Activated naive CD8-positive, alpha-beta T cell treated with anti-CD3 and anti-CD28 coated beads, Interleukin-2, amount 10 ng/mL, durations not matched to agents 7 days and 5 days (primary cell): ENCODE results near the gene FDXR. TPM values are rescaled to one million over a fixed set of nuclear protein-coding genes. Genes with fewer than 3 reads are reported as not detected.

ENCODE experiments used
- ATAC-seq: fragments of 150-1000 bp; cut with Tn5 transposase; one replicate; pipeline ENCODE4 v1.10.0; 2021; ENCODE audit warnings: low read depth, moderate library complexity
- POLR2A ChIA-PET: fragments of 350-600 bp; sonication (Branson Sonifier 250); formaldehyde crosslinking; loops from one replicate; lab custom pipeline; 2021; ENCODE audit warnings: antibody characterized with exemption; lab: Charles Lee
- DNase-seq: peaks from one replicate; pipeline ENCODE4 v3.0.0; 2021
- H3K27ac Mint-ChIP-seq: one replicate; pipeline ENCODE4 v1.8.0; 2022; ENCODE audit warnings: mild to moderate bottlenecking, mixed read lengths
- H3K27me3 Mint-ChIP-seq: one replicate; pipeline ENCODE4 v1.8.0; 2022; ENCODE audit warnings: mild to moderate bottlenecking, moderate library complexity, mixed read lengths
- H3K36me3 Mint-ChIP-seq: one replicate; pipeline ENCODE4 v1.8.0; 2021; ENCODE audit warnings: mild to moderate bottlenecking, mixed read lengths
- H3K4me1 Mint-ChIP-seq: one replicate; pipeline ENCODE4 v1.8.0; 2021; ENCODE audit warnings: mixed read lengths
- H3K4me3 Mint-ChIP-seq: one replicate; pipeline ENCODE4 v1.8.0; 2022; ENCODE audit warnings: mild to moderate bottlenecking, moderate library complexity, mixed read lengths
- H3K9me3 Mint-ChIP-seq: one replicate; pipeline ENCODE4 v1.8.0; 2021; ENCODE audit warnings: mixed read lengths
- total RNA-seq, 2 experiments: library from RNA; stranded (reverse); gene quantifications; one replicate each; pipeline ENCODE4 v1.2.3, GENCODE V29; 2021

FDXR gene
- total RNA-seq, 2 experiments from 2014 or later: 25.4 to 30.8 TPM

DNA sequence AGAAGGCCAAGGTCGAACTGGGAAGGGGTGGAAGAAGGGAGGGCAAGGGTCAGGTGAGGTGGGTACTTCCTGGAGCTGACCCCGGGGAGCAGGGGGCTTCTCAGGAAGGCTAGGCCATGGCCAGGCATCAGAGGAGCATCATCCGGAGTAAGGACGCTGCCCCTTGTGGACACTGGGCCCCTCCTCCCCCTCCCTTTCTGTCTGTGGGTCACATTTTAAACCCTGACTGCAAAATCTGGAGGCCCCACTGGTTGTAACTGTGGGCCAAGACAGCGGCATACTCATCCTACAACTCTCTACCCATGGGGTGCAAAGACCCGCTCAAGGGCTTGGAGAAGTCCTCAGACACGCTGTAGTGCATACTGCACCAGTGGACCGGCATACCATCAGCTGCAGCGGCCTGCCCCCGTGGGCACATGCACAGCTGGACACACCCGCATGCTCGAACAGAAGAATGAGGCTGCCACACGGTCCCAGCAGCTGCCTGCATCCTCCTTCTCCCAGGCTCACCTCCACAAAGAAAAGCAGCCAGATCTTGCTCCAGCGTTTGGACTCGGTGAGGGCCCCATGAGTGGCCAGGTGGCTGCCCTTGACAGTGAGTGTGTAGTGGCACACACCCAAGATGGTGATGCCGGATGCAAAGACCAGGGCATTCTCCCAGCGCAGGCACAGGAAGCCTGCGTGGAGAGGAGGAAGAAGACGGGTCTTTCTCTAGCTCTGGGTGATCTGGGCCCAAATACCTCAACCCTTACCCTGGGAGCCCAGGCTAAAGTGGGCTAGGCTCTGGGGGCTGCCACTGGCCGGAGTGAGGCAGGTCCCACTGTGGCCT, 19.4 kb upstream of the FDXR start:
- DNase-seq (no peak), ATAC-seq (no peak)
- no peak overlapping the region for H3K27ac Mint-ChIP-seq
- POLR2A ChIA-PET: interaction anchor here (0.6 kb wide), 1 partner anchor 41 kb away, joined by 4 read pairs; no protein-coding TSS in a partner anchor
- H3K27me3 Mint-ChIP-seq: peaks cover 56% of the 10 kb centered on the region
- H3K4me3 Mint-ChIP-seq: no peak overlapping the region
- H3K9me3 Mint-ChIP-seq: no peaks in the 10 kb centered on the region
- H3K36me3 Mint-ChIP-seq: no peaks in the 10 kb centered on the region
- peaks cover 2% of the 10 kb centered on the region for H3K4me1 Mint-ChIP-seq

DNA sequence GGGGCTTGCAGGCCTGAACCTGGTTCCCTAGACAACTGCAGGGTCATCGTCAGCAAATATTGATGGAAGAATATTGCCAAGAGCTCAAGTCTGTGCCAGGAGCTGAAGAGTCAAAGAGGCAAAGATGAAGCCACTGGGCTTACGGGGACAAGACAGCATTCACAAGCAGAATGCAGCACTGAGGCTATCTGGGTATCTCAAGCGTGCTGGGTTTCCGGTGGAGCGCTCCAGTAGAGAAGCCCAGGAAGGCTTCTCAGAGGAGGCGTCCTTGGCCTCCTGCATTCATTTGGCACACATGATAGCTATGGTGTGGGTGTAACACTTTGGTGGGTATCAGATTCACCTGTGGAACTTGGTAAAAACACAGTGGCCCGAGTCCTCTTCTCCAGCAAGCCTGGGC, 17.8 kb upstream of the FDXR start:
- POLR2A ChIA-PET: no interaction called here
- no peak for ATAC-seq

DNA sequence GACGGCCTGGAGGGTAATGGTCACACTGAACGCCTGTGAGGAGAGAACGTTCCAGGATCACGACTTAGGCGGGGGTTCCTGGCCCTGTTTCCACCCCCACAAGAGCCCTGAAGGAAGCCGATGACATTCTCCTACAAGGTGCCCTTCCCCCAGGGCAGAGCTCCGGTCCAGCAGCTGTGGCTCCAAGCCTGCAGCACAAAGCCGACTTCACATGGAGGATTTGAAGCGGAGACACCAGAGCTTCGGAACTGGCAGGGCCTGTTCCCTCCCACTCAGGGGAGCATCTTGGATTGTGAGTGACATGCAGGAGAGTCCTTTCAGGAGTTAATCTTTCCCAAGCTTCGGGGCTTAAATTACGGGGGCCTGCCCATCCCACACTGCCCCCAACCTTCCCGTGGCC, 15.7 kb upstream of the FDXR start:
- POLR2A ChIA-PET: no interaction called here
- DNase-seq: no peak
- Mint-ChIP-seq H3K9me3 (no peaks in the 10 kb centered on the region), H3K27ac (no peak overlapping the region), H3K36me3 (no peaks in the 10 kb centered on the region), H3K4me3 (no peak overlapping the region), H3K4me1 (no peaks in the 10 kb centered on the region), H3K27me3 (peaks cover 27% of the 10 kb centered on the region)
- no peak for ATAC-seq

More for the DNA sequence above, 17.8 kb upstream of the FDXR start:
- Mint-ChIP-seq H3K4me1 (peaks cover 2% of the 10 kb centered on the region), H3K9me3 (no peaks in the 10 kb centered on the region), H3K27ac (no peak overlapping the region), H3K27me3 (peaks cover 42% of the 10 kb centered on the region), H3K4me3 (no peak overlapping the region), H3K36me3 (no peaks in the 10 kb centered on the region)
- DNase-seq: no peak

DNA sequence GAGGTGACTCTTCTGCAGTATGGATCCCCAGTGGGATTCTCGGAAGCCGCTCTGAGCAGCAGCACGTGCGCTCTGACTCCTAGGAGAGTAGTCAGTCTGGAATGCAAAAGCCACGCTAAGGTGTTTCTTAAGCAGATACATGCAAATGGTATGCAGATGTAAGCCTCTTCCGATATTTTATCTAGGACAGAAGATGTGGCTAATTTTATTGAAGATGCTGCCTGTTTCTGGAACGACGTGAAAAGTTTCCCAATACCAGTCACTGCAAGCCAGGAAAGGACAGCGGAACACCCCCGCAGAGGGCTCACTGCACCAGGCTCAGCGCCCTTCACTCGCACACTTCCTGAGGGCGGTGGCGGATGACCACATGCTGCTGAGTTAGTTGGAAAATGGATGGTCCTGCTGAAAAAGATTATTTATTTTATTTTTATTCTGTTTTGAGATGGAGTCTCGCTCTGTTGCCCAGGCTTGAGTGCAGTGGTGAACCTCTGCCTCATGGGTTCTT, 10.5 kb upstream of the FDXR start:
- POLR2A ChIA-PET: no interaction called here
- no peaks in the 10 kb centered on the region for H3K4me1 Mint-ChIP-seq
- DNase-seq (no peak), ATAC-seq (no peak)
- no peaks in the 10 kb centered on the region for H3K36me3 Mint-ChIP-seq
- peaks cover 5% of the 10 kb centered on the region for H3K27me3 Mint-ChIP-seq
- no peak overlapping the region for H3K4me3 Mint-ChIP-seq
- no peak overlapping the region for H3K27ac Mint-ChIP-seq
- H3K9me3 Mint-ChIP-seq: no peaks in the 10 kb centered on the region

DNA sequence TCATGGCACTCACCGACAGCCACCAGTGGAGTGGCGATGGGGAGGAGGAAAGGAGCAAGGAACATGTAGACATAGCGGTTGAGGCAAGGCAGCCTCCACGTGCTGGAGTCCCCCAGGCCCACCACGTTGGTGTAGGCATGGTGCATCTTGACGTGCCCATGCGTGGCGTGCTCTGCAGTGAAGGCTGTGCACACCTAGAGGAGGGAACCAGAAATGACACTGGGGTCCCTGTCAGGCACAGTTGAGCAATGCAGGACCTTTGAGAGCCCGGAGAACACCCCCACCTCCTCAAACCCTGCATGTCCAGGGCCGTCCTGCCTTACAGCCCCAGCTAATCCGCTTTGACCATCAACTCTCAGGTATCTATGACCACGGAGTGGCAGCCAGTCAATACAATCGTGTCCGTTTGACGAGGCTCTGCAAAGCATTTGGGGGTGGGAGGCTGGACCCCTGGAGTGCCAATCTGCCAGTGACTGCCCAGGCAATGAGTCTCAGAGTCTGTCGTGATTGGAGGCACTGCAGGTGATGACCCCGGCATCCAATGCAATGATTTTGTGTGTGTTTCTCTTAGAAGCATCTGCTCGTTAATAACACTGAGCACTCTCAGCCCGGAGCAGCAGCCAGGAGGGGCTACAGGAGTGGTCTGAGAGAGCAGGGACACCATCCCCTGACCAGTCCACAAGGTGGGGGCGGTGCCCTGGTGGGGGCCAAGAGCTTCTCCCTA, 9.9 kb upstream of the FDXR start:
- POLR2A ChIA-PET: no interaction called here
- DNase-seq (no peak), ATAC-seq (no peak)
- H3K4me1 Mint-ChIP-seq: no peaks in the 10 kb centered on the region
- H3K4me3 Mint-ChIP-seq: no peak overlapping the region
- no peak overlapping the region for H3K27ac Mint-ChIP-seq
- H3K9me3 Mint-ChIP-seq: no peaks in the 10 kb centered on the region
- peaks cover 5% of the 10 kb centered on the region for H3K27me3 Mint-ChIP-seq
- no peaks in the 10 kb centered on the region for H3K36me3 Mint-ChIP-seq

- POLR2A ChIA-PET: no interaction called here
- no peaks in the 10 kb centered on the region for H3K4me1 Mint-ChIP-seq
- H3K4me3 Mint-ChIP-seq: no peak overlapping the region
- no peak for DNase-seq
- H3K9me3 Mint-ChIP-seq: no peaks in the 10 kb centered on the region
- no peak overlapping the region for H3K27ac Mint-ChIP-seq
- ATAC-seq: no peak
- no peaks in the 10 kb centered on the region for H3K36me3 Mint-ChIP-seq
- H3K27me3 Mint-ChIP-seq: peaks cover 4% of the 10 kb centered on the region
Observed at GRCh38 chr17:74881073-74881472, 8.3 kb upstream of the FDXR start.

GRCh38 chr17:74879308-74879707, 6.5 kb upstream of the FDXR start:
- peaks cover 3% of the 10 kb centered on the region for H3K4me1 Mint-ChIP-seq
- DNase-seq: no peak
- H3K27ac Mint-ChIP-seq: no peak overlapping the region
- H3K36me3 Mint-ChIP-seq: no peaks in the 10 kb centered on the region
- peaks cover 3% of the 10 kb centered on the region for H3K27me3 Mint-ChIP-seq
- no peaks in the 10 kb centered on the region for H3K9me3 Mint-ChIP-seq
- POLR2A ChIA-PET: interaction anchor here (0.7 kb wide), 1 partner anchor 18 kb away, joined by 3 read pairs; no protein-coding TSS in a partner anchor
- no peak for ATAC-seq
- no peak overlapping the region for H3K4me3 Mint-ChIP-seq

DNA sequence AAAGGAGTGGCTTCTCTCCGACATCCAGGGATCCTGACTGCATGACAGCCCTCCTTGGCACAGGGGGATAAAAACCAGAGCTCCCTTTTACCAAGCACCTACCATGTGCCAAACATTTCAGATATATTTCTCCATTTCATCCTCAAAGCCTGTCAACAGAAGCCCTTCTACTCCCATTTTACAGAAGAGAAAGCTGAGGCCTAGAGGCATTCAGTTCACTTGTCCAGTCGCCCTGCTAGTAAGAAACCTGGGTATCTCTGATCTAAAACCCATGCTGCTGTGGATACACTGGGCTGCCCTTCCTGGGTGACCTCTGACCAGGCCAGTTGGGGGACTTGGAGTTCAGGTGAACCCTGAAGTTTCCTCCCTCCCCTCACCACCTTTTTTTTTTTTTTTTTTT, 5.9 kb upstream of the FDXR start:
- Mint-ChIP-seq H3K9me3 (no peaks in the 10 kb centered on the region), H3K4me3 (no peak overlapping the region), H3K36me3 (no peaks in the 10 kb centered on the region), H3K4me1 (peaks cover 8% of the 10 kb centered on the region), H3K27me3 (peaks cover 2% of the 10 kb centered on the region), H3K27ac (no peak overlapping the region)
- POLR2A ChIA-PET: interaction anchor here (0.7 kb wide), 1 partner anchor 17 kb away, joined by 3 read pairs; no protein-coding TSS in a partner anchor
- no peak for ATAC-seq
- DNase-seq: no peak

- peaks cover 2% of the 10 kb centered on the region for H3K27me3 Mint-ChIP-seq
- H3K36me3 Mint-ChIP-seq: no peaks in the 10 kb centered on the region
- H3K9me3 Mint-ChIP-seq: no peaks in the 10 kb centered on the region
- H3K27ac Mint-ChIP-seq: no peak overlapping the region
- POLR2A ChIA-PET: interaction anchor here (0.6 to 0.7 kb wide), 2 partner anchors 139 to 159 kb away, joined by 3 read pairs; no protein-coding TSS in a partner anchor
- H3K4me3 Mint-ChIP-seq: no peak overlapping the region
- DNase-seq: no peak
- peaks cover 9% of the 10 kb centered on the region for H3K4me1 Mint-ChIP-seq
- ATAC-seq: no peak
Observed at GRCh38 chr17:74877592-74878548, 5.1 kb upstream of the FDXR start.

DNA sequence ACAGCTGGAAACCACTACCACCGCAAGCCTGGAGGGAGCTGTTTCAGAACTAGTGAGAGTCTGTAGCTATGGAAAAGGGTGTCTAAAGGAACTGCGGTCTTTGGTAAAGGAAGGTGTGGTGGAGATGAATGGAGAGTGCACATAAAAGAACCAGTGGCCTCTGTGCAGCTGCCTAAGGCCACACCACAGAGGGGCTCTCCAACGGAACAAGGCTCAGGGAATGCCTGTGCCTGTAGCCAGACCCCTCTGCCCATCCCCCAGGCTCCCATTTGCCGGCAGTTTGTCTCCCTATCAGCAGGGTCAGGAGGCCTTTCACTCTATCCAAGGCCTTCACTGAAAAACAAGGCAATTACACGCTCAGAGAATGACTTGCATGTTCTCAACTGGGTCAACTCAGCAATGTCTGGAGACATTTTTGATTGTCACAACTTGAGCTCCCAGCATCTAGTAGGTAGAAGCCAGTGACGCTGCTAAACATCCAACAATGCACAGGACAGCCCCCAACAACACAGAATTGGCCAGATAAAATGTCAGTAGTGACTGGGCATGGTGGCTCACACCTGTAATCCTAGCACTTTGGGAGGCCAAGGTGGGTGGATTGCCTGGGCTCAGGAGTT, 3.3 kb upstream of the FDXR start:
- peaks cover 2% of the 10 kb centered on the region for H3K27me3 Mint-ChIP-seq
- ATAC-seq: no peak
- peaks cover 8% of the 10 kb centered on the region for H3K36me3 Mint-ChIP-seq
- peaks cover 22% of the 10 kb centered on the region for H3K4me1 Mint-ChIP-seq
- POLR2A ChIA-PET: no interaction called here
- no peak overlapping the region for H3K4me3 Mint-ChIP-seq
- DNase-seq: no peak
- no peak overlapping the region for H3K27ac Mint-ChIP-seq
- no peaks in the 10 kb centered on the region for H3K9me3 Mint-ChIP-seq

DNA sequence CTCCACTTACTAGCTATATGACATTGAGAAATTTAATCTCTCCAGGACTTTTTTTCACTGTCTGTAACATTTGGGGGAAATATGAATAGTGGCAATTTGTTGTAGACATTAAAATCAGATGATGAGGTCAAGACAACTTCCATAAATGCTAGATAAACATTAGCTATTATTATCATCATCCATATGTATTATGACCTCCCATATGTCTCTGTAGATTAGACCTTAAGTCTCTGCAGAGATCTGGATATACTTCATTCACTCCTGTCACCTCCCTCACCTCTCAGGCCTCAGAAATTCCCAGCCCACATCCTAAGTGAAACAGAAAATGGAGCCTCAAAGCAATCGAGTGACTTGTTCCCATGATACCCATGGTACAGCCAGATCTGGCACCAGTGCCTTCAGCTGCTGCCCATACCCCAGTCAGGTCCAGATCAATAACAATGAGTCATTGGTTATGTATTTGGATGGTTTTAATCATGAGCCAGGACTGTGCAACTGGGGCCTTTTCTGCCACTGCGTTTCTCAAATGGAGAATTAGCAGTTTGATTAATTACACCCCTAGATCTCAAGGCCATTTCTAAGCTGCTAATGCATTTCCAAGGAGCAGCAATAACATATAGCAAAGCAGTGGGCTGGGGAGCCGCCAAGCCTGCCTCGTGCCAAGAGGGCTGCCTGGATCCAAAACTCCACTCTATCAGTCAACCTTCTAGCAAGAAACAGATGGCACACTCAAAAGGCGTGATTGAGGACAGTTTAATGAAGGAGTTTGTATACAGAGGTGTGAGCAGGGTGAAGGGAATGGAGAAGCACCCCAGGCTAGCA, 2.6 kb upstream of the FDXR start:
- no peaks in the 10 kb centered on the region for H3K9me3 Mint-ChIP-seq
- ATAC-seq (no peak), DNase-seq (no peak)
- POLR2A ChIA-PET: no interaction called here
- no peak overlapping the region for H3K27ac Mint-ChIP-seq
- H3K27me3 Mint-ChIP-seq: peaks cover 2% of the 10 kb centered on the region
- H3K4me3 Mint-ChIP-seq: no peak overlapping the region
- H3K36me3 Mint-ChIP-seq: peaks cover 10% of the 10 kb centered on the region
- peaks cover 24% of the 10 kb centered on the region for H3K4me1 Mint-ChIP-seq

DNA sequence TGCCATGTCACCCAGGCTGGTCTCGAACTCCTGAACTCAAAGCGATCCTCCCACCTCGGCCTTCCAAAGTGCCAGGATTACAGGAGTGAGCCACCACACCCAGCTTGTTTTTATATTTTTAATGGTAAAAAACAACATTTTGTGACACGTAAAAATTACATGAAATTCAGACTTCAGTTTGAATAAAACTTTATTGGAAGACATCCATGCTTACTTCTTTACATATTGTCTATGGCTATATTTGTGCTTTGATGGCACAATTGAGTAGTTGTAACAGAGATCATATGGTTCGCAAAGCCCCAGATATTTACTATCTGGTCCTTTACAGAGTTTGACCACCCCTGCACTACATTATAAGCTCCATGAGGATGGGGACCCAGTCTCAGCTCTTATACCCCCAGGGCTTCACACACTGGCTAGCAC, 1.8 kb upstream of the FDXR start:
- ATAC-seq: no peak
- no peak overlapping the region for H3K4me3 Mint-ChIP-seq
- H3K4me1 Mint-ChIP-seq: peaks cover 25% of the 10 kb centered on the region
- peaks cover 10% of the 10 kb centered on the region for H3K36me3 Mint-ChIP-seq
- no peak overlapping the region for H3K27ac Mint-ChIP-seq
- H3K27me3 Mint-ChIP-seq: peaks cover 2% of the 10 kb centered on the region
- no peak for DNase-seq
- H3K9me3 Mint-ChIP-seq: no peaks in the 10 kb centered on the region
- POLR2A ChIA-PET: interaction anchor here (0.6 kb wide), 1 partner anchor 416 kb away, joined by 4 read pairs; no protein-coding TSS in a partner anchor
